ENCODE measurements around the gene SLC2A5. TPM values are rescaled to one million over a fixed set of nuclear protein-coding genes. Genes with fewer than 3 reads are reported as not detected.

SLC2A5 gene
- total and polyA plus RNA-seq, 9 of the 15 experiments (the other 6 are each of a cell fraction or from before 2014, with no cell fraction given): 0.08 TPM; not detected in 8

DNA sequence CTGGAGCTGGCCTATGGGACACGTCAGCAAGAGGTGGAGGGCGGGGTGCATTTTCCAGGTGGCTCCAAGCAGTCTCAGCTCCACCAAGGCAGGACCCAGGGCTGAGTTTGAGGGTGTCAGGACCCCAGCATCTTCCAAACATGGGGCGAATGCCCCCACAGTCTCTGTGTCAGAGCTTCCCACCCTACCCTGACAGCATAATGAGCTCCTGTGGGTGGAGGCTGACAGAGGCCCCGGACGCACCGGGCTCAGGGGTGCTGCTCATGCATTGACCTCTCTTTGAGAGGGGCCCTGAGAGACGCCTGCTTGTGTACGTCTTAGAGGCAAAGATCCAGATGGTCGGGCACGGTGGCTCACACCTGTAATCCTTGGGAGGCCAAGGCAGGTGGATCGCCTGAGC lies 80.4 kb downstream of the SLC2A5 start:
- no peaks in the 10 kb centered on the region for H3K9me1 ChIP-seq (ENCODE audit: control insufficient read depth, insufficient read depth, low read length)
- H3K27me3 ChIP-seq (ENCODE audit: control insufficient read depth in 2 of 2, insufficient read depth in 2 of 2, low read length in 2 of 2): peaks cover 6 to 32% of the 10 kb centered on the region in 2 experiments
- TF ChIP-seq GTF2A2 (tag; IDR thresholded peaks at IDR 0.05): no peak
- no peak for TF ChIP-seq MTA2 (IDR thresholded peaks at IDR 0.05; ENCODE audit: low read depth)
- TF ChIP-seq, protein P1, sequence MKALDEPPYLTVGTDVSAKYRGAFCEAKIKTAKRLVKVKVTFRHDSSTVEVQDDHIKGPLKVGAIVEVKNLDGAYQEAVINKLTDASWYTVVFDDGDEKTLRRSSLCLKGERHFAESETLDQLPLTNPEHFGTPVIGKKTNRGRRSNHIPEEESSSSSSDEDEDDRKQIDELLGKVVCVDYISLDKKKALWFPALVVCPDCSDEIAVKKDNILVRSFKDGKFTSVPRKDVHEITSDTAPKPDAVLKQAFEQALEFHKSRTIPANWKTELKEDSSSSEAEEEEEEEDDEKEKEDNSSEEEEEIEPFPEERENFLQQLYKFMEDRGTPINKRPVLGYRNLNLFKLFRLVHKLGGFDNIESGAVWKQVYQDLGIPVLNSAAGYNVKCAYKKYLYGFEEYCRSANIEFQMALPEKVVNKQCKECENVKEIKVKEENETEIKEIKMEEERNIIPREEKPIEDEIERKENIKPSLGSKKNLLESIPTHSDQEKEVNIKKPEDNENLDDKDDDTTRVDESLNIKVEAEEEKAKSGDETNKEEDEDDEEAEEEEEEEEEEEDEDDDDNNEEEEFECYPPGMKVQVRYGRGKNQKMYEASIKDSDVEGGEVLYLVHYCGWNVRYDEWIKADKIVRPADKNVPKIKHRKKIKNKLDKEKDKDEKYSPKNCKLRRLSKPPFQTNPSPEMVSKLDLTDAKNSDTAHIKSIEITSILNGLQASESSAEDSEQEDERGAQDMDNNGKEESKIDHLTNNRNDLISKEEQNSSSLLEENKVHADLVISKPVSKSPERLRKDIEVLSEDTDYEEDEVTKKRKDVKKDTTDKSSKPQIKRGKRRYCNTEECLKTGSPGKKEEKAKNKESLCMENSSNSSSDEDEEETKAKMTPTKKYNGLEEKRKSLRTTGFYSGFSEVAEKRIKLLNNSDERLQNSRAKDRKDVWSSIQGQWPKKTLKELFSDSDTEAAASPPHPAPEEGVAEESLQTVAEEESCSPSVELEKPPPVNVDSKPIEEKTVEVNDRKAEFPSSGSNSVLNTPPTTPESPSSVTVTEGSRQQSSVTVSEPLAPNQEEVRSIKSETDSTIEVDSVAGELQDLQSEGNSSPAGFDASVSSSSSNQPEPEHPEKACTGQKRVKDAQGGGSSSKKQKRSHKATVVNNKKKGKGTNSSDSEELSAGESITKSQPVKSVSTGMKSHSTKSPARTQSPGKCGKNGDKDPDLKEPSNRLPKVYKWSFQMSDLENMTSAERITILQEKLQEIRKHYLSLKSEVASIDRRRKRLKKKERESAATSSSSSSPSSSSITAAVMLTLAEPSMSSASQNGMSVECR (CRISPR knock-in tag; IDR thresholded peaks at IDR 0.05): no peak
- TF ChIP-seq ZNF431 (CRISPR knock-in tag; IDR thresholded peaks at IDR 0.05): no peak
- no peak for TF ChIP-seq ETV5 (CRISPR knock-in tag; IDR thresholded peaks at IDR 0.05; ENCODE audit: low read depth)
- no peak for TF ChIP-seq YBX1 (IDR thresholded peaks at IDR 0.05)
- TF ChIP-seq SMAD1 (IDR thresholded peaks at IDR 0.05; ENCODE audit: low read depth, low read length, partially characterized antibody): no peak
- no peak for TF ChIP-seq PTRF (tag; IDR thresholded peaks at IDR 0.05)
- TF ChIP-seq GTF3C2 (IDR thresholded peaks at IDR 0.05; ENCODE audit: borderline replicate concordance, extremely low read depth, insufficient read length): no peak
- no peak for TF ChIP-seq ZNF124 (CRISPR knock-in tag; IDR thresholded peaks at IDR 0.05)
- TF ChIP-seq ZNF324 (CRISPR knock-in tag; IDR thresholded peaks at IDR 0.05): no peak
- no peak for FAIRE-seq
- H3K9me3 ChIP-seq (replicated peaks; ENCODE audit: control insufficient read depth, insufficient read depth, low read depth, low read length): no peaks in the 10 kb centered on the region; the same call in 1 of the 2 replicates
- ChIA-PET CTCF (ENCODE audit: low intra/inter-chr PET ratio) (interaction anchor here (0.5 to 2.8 kb wide), 3 partner anchors 71 to 169 kb away, joined by 3 to 23 read pairs (median 5); no protein-coding TSS in a partner anchor), POLR2A (interaction anchor here (0.6 to 1.1 kb wide), 6 partner anchors 16 to 534 kb away, joined by 3 to 4 read pairs (median 3); no protein-coding TSS in a partner anchor)
- H3K4me1 ChIP-seq (replicated peaks in 1 of 2; ENCODE audit: control insufficient read depth in 2 of 2, insufficient read depth in 2 of 2, low read length in 2 of 2): no peaks in the 10 kb centered on the region
- no peak overlapping the region for H3K9ac ChIP-seq (ENCODE audit: insufficient read depth in 1 of 2, low read depth in 2 of 2, low read length in 2 of 2)
- H3K4me3 ChIP-seq: no peak overlapping the region
- intact Hi-C loops (cut with micrococcal nuclease): loop anchor here (2.0 kb wide), 1 partner anchor 130 kb away; no protein-coding TSS in a partner anchor
- no peak overlapping the region for H3K27ac ChIP-seq (ENCODE audit: extremely low read depth, low read depth, low read length)
- no peaks in the 10 kb centered on the region for H3K36me3 ChIP-seq (ENCODE audit: control insufficient read depth, insufficient read depth, low read length)
- in situ Hi-C loops (cut with MboI): loop anchor here (5.0 kb wide), 1 partner anchor 72 kb away; no protein-coding TSS in a partner anchor
- DNase-seq (ENCODE audit: extremely low read depth in 1 of 4, low spot score in 3 of 4): no peak
- H2AFZ ChIP-seq (ENCODE audit: low read depth, low read length): no peak overlapping the region
- no peaks in the 10 kb centered on the region for H4K20me1 ChIP-seq (replicated peaks; ENCODE audit: control insufficient read depth, insufficient read depth, low read length)
- BruUV-seq (replicated peaks): no TSS peak
- ATAC-seq: no peak
- under 1% methylated on average over 11 of the region's 11 CpGs for WGBS (ENCODE audit: insufficient coverage, low coverage, missing lambda C conversion rate)
- H3K79me2 ChIP-seq (ENCODE audit: control insufficient read depth, insufficient read depth, low read length): no peaks in the 10 kb centered on the region
- H3K4me2 ChIP-seq (ENCODE audit: insufficient read depth, low read length): no peak overlapping the region
